Activated CD8-positive, alpha-beta T cell treated with anti-CD3 and anti-CD28 coated beads, Interleukin-2, amount 10 ng/mL, durations not matched to agents 7 days and 5 days (primary cell): ENCODE data around the gene CRIP1. TPM values are rescaled to one million over a fixed set of nuclear protein-coding genes. Genes with fewer than 3 reads are reported as not detected.

Experiments used
- ATAC-seq: fragments of 150-1000 bp; cut with Tn5 transposase; one replicate; pipeline ENCODE4 v1.10.0; 2021; ENCODE audit warnings: moderate library complexity
- CTCF ChIA-PET: fragments of 350-600 bp; sonication (Branson Sonifier 250); formaldehyde crosslinking; loops from one replicate; lab custom pipeline; 2021; ENCODE audit warnings: antibody characterized with exemption; lab: Charles Lee
- POLR2A ChIA-PET: fragments of 350-600 bp; sonication (Branson Sonifier 250); formaldehyde crosslinking; loops from one replicate; lab custom pipeline; 2021; ENCODE audit warnings: antibody characterized with exemption; lab: Charles Lee
- DNase-seq: peaks from one replicate; pipeline ENCODE4 v3.0.0-alpha.2; 2020
- H3K27ac Mint-ChIP-seq: one replicate; pipeline ENCODE4 v1.8.0; 2021; ENCODE audit warnings: mild to moderate bottlenecking, mixed read lengths
- H3K27me3 Mint-ChIP-seq: one replicate; pipeline ENCODE4 v1.8.0; 2021; ENCODE audit warnings: low read depth, mixed read lengths
- H3K36me3 Mint-ChIP-seq: one replicate; pipeline ENCODE4 v1.8.0; 2021; ENCODE audit warnings: low read depth, mixed read lengths
- H3K4me1 Mint-ChIP-seq: one replicate; pipeline ENCODE4 v1.8.0; 2021; ENCODE audit warnings: low read depth, mixed read lengths
- H3K4me3 Mint-ChIP-seq: one replicate; pipeline ENCODE4 v1.8.0; 2021; ENCODE audit warnings: mild to moderate bottlenecking, mixed read lengths
- H3K9me3 Mint-ChIP-seq: one replicate; pipeline ENCODE4 v1.8.0; 2022; ENCODE audit warnings: mixed read lengths; ENCODE audit not compliant: insufficient read depth
- total RNA-seq, 2 experiments: library from RNA; stranded (reverse); gene quantifications; one replicate each; pipeline ENCODE4 v1.2.3, GENCODE V29; 2021

Gene CRIP1
- total RNA-seq, 2 experiments from 2014 or later = 587 to 613 TPM

GRCh38 chr14:105487449-105487985 lies 831 bp downstream of the CRIP1 start:
- Mint-ChIP-seq H3K4me1 (peaks cover 40% of the 10 kb centered on the region), H3K4me3 (peak overlapping the region; percentile 86), H3K27me3 (no peaks in the 10 kb centered on the region), H3K27ac (peak overlapping the region; percentile 88), H3K9me3 (no peaks in the 10 kb centered on the region), H3K36me3 (peaks cover 13% of the 10 kb centered on the region)
- ChIA-PET POLR2A (no interaction called here), CTCF (no interaction called here)
- peak; percentile 0 for ATAC-seq
- peak; percentile 81 for DNase-seq

GRCh38 chr14:105487986-105488777 lies 1.5 kb downstream of the CRIP1 start:
- Mint-ChIP-seq H3K27ac (peak overlapping the region; percentile 88), H3K9me3 (no peaks in the 10 kb centered on the region), H3K4me3 (peak overlapping the region; percentile 86), H3K4me1 (peaks cover 38% of the 10 kb centered on the region), H3K36me3 (peaks cover 13% of the 10 kb centered on the region), H3K27me3 (no peaks in the 10 kb centered on the region)
- ATAC-seq (no peak), DNase-seq (peak; percentile 51)
- ChIA-PET POLR2A (interaction anchor here (1.8 kb wide), 1 partner anchor 41 kb away, joined by 11 read pairs; no protein-coding TSS in a partner anchor), CTCF (interaction anchor here (0.9 to 5.4 kb wide), 4 partner anchors 7 to 116 kb away, joined by 3 to 157 read pairs (median 70); no protein-coding TSS in a partner anchor)

- peak overlapping the region; percentile 88 for H3K27ac Mint-ChIP-seq
- CTCF ChIA-PET = interaction anchor here (0.9 to 5.4 kb wide), 21 partner anchors 8 to 443 kb away, joined by 3 to 157 read pairs (median 4); partner anchors contain the start of gene BRF1
- no peak for DNase-seq
Observed at GRCh38 chr14:105488781-105489541, 2.3 kb downstream of the CRIP1 start.

GRCh38 chr14:105489542-105490266 lies 3.0 kb downstream of the CRIP1 start:
- Mint-ChIP-seq H3K4me3 (peak overlapping the region; percentile 86), H3K4me1 (peaks cover 32% of the 10 kb centered on the region), H3K27me3 (no peaks in the 10 kb centered on the region), H3K9me3 (no peaks in the 10 kb centered on the region), H3K27ac (peak overlapping the region; percentile 88), H3K36me3 (peaks cover 17% of the 10 kb centered on the region)
- ATAC-seq (peak; percentile 7), DNase-seq (peak; percentile 94)
- ChIA-PET POLR2A (interaction anchor here (0.8 to 3.1 kb wide), 7 partner anchors 8 to 119 kb away, joined by 3 to 53 read pairs (median 4); no protein-coding TSS in a partner anchor), CTCF (interaction anchor here (0.9 to 5.4 kb wide), 25 partner anchors 8 to 444 kb away, joined by 3 to 157 read pairs (median 4); partner anchors contain the start of gene BRF1)

More at GRCh38 chr14:105488781-105489541, 2.3 kb downstream of the CRIP1 start:
- no peaks in the 10 kb centered on the region for H3K9me3 Mint-ChIP-seq
- peaks cover 38% of the 10 kb centered on the region for H3K4me1 Mint-ChIP-seq
- H3K27me3 Mint-ChIP-seq = no peaks in the 10 kb centered on the region
- peak overlapping the region; percentile 86 for H3K4me3 Mint-ChIP-seq
- ATAC-seq = no peak
- H3K36me3 Mint-ChIP-seq = peaks cover 17% of the 10 kb centered on the region
- POLR2A ChIA-PET = interaction anchor here (0.8 to 3.1 kb wide), 5 partner anchors 8 to 118 kb away, joined by 3 to 53 read pairs (median 9); no protein-coding TSS in a partner anchor

GRCh38 chr14:105490267-105490571 lies 3.5 kb downstream of the CRIP1 start:
- H3K4me1 Mint-ChIP-seq = peaks cover 31% of the 10 kb centered on the region
- no peak for DNase-seq
- H3K27me3 Mint-ChIP-seq = no peaks in the 10 kb centered on the region
- ChIA-PET CTCF (interaction anchor here (0.9 to 5.4 kb wide), 24 partner anchors 9 to 444 kb away, joined by 3 to 157 read pairs (median 4); partner anchors contain the start of gene BRF1), POLR2A (interaction anchor here (0.6 to 3.1 kb wide), 7 partner anchors 9 to 119 kb away, joined by 3 to 53 read pairs (median 4); no protein-coding TSS in a partner anchor)
- H3K9me3 Mint-ChIP-seq = no peaks in the 10 kb centered on the region
- H3K4me3 Mint-ChIP-seq = peak overlapping the region; percentile 86
- H3K27ac Mint-ChIP-seq = peak overlapping the region; percentile 88
- peaks cover 17% of the 10 kb centered on the region for H3K36me3 Mint-ChIP-seq
- ATAC-seq = peak; percentile 0

- CTCF ChIA-PET = interaction anchor here (0.9 to 5.4 kb wide), 18 partner anchors 9 to 288 kb away, joined by 3 to 157 read pairs (median 6); partner anchors contain the start of gene BRF1
- peak within 1 kb of the TSS; percentile 86 for H3K4me3 Mint-ChIP-seq
- H3K9me3 Mint-ChIP-seq = no peaks in the 10 kb centered on the region
- POLR2A ChIA-PET = interaction anchor here (0.6 to 3.1 kb wide), 9 partner anchors 9 to 120 kb away, joined by 3 to 53 read pairs (median 3); partner anchors contain the start of gene TEX22
- peaks cover 25% of the 10 kb centered on the region for H3K4me1 Mint-ChIP-seq
- H3K27me3 Mint-ChIP-seq = no peaks in the 10 kb centered on the region
- peak; percentile 100 for DNase-seq
- peaks cover 17% of the 10 kb centered on the region for H3K36me3 Mint-ChIP-seq
- peak; percentile 70 for ATAC-seq
- peak within 1 kb of the TSS; percentile 93 for H3K27ac Mint-ChIP-seq
Observed at GRCh38 chr14:105490572-105491365, 4.1 kb downstream of the CRIP1 start, which contains the start of gene TEDC1. Gene TEDC1, plus strand, starts transcription at chr14:105491246. Its CDS starts 130 bp downstream, at chr14:105491376.

GRCh38 chr14:105491366-105491973 lies 4.8 kb downstream of the CRIP1 start:
- CTCF ChIA-PET = interaction anchor here (0.7 to 5.4 kb wide), 4 partner anchors 10 to 119 kb away, joined by 3 to 157 read pairs (median 72); no protein-coding TSS in a partner anchor
- peaks cover 17% of the 10 kb centered on the region for H3K36me3 Mint-ChIP-seq

GRCh38 chr14:105492031-105492970 lies 5.6 kb downstream of the CRIP1 start:
- CTCF ChIA-PET = interaction anchor here (0.7 to 5.4 kb wide), 4 partner anchors 11 to 120 kb away, joined by 3 to 157 read pairs (median 72); no protein-coding TSS in a partner anchor
- DNase-seq (no peak), ATAC-seq (no peak)
- H3K27me3 Mint-ChIP-seq = no peaks in the 10 kb centered on the region
- H3K4me3 Mint-ChIP-seq = peak overlapping the region; percentile 82
- H3K36me3 Mint-ChIP-seq = peaks cover 17% of the 10 kb centered on the region
- peaks cover 18% of the 10 kb centered on the region for H3K4me1 Mint-ChIP-seq
- POLR2A ChIA-PET = interaction anchor here (0.6 to 3.1 kb wide), 10 partner anchors 7 to 185 kb away, joined by 3 to 53 read pairs (median 4); partner anchors contain the start of gene PACS2
- no peaks in the 10 kb centered on the region for H3K9me3 Mint-ChIP-seq
- peak overlapping the region; percentile 93 for H3K27ac Mint-ChIP-seq

More at GRCh38 chr14:105491366-105491973, 4.8 kb downstream of the CRIP1 start:
- ATAC-seq (peak; percentile 16), DNase-seq (peak; percentile 92)
- Mint-ChIP-seq H3K27me3 (no peaks in the 10 kb centered on the region), H3K4me1 (peaks cover 21% of the 10 kb centered on the region), H3K9me3 (no peaks in the 10 kb centered on the region), H3K27ac (peak overlapping the region; percentile 93), H3K4me3 (peak overlapping the region; percentile 82)
- POLR2A ChIA-PET = interaction anchor here (0.6 to 3.1 kb wide), 9 partner anchors 8 to 177 kb away, joined by 3 to 53 read pairs (median 3); partner anchors contain the start of genes PACS2 and TEX22
